Activated naive CD4-positive, alpha-beta T cell treated with anti-CD3 and anti-CD28 coated beads, Interleukin-2, amount 50 U/mL, for 16 hours (primary cell): ENCODE data around the gene FGF14.

Source experiments
- DNase-seq: peaks from one replicate; pipeline ENCODE4 v3.0.0-alpha.2; 2020

Gene FGF14

DNA sequence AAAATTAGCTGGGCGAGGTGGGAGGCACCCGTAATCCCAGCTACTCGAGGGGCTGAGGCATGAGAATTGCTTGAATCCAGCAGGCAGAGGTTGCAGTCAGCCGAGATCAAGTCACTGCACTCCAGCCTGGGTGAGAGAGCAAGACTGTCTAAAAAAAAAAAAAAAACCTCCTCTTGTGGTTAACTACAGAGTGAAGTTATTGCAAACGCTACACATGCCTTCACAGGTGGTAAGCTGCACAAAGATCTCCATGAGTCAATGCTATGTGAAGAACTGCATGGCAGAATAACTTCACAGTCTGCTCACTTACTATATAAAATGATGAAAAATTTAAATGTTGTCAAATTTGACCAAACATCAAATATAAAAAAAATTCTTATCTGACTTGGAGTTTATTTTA is 436.8 kb downstream of the FGF14 start:
- DNase-seq, result no peak

DNA sequence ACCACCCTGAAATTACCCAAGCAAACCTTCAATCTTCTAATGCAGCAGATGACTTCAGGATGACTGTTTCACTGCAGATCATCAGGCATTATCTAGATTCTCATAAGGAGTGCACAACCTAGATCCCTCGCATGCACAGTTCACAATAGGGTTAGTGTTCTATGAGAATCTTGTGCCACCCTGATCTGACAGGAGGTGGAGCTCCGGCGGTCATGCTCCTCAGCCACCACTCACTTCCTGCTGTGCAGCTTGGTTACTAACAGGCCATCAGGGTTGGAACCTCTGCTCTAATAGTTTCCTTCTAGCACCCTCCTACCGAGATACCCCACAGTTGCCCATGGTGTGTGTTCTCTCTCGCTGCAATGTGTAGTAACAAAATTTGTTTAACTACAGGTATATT is 442.8 kb downstream of the FGF14 start:
- no peak for DNase-seq

DNA sequence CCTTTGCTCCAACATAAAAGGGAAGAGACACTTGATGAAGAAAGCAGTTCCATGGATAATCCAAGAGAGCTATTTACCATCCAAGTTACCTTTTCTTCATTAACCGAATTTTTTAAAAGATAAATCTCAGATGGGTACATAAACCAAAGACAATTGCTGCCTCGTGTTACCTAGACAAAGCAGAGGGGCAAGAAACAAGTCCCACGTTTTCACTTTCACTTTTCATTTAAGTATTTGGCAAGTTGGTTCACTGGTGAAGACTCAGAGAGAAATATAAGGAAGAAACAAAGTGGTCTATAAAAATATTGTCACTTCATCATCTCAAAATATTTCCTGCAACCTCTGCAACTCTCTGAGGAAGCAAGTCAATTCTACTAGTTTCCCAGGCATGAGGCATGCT is 446.1 kb downstream of the FGF14 start:
- no peak for DNase-seq

DNA sequence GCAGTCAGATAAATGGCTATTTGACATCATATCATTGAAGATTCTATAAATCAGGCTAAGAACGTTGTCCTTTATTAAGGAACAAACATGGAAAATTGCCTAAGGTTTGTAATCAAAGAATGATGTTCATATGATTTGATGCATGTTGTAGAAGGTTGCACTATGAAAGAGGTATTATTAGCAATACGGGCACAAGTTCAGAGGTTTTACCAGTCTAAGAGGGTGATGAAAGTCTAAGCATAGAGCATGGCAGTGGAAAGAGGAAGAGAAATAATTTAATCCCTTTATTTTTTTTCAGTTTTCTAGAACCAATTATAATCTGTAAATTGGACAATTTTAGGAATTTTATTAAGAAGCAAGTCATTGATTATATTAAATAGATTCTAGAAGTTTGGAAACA is 450.7 kb downstream of the FGF14 start:
- DNase-seq, result no peak

DNA sequence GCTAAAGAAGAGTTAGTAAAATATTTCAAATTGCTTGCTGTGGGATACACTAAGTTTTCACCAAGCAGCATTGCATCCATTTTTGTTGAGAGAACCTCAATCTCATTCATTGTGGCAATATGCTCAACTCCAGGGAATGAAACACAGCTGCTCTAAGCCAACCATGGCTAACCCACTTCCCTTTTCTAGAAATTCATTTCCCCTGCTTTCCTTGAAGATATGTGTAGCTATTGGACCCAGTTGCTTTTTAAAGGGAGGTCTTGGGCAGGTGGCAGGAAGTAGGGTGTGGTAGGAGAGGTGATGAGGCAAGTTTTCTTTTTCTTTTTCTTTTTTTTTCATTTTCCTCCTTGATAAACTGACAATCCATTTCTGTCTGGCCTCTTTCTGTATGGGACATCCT is 452.2 kb downstream of the FGF14 start:
- DNase-seq, result no peak

DNA sequence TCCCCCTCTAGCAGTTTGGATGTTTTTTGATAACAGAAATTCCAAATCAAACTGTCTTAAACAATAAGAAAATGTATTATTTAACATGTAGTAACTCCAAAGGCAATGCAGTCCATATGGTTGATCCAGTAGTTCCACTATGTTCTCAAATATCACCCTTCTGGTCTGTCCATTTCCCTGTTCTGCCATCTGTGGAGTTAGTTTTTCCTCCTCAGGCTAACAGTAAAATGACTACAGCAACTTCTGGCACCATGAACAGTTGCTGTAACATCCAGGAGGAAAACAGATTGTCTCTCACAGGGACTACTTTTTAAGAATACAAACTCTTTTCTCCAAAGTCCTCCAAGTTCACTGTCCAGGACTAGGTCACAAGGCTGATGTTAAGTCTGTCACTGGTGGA is 455.4 kb downstream of the FGF14 start:
- DNase-seq, result no peak

DNA sequence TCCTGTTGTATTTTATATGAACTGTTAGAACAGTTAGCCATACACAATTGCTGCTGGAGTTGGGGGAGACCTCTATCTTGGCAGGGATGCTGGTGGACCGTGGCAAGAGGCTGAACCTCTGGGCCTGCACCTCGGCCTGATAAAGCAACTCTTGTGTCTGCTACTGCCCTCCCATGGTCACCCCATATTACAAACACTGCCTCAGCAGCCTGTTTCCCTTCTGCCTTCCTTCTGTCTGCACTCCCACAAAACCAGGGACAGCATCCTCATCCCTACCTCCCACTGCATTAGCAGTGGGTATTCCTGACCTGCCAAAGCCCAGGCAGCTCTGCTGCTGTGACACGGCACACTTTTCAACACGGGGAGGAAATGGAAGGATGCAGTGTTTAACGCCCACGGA is 456.4 kb downstream of the FGF14 start:
- no peak for DNase-seq

DNA sequence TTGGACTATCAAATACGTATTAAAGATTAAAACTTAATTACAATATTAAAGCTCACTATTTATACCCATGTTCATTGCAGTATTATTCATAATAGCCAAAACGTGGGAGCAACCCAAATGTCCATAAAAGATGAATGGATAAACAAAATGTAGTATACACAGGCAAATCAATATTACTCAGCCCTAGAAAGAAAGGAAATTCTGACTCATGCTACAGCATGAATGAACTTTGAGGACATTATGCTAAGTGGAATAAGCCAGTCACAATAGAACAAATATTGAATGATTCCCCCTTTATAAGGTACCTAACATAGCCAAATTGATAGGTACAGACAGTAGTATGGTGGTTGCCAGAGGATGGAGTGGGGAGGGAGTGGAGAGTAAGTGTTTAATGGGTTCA is 457.3 kb downstream of the FGF14 start:
- DNase-seq, result no peak

DNA sequence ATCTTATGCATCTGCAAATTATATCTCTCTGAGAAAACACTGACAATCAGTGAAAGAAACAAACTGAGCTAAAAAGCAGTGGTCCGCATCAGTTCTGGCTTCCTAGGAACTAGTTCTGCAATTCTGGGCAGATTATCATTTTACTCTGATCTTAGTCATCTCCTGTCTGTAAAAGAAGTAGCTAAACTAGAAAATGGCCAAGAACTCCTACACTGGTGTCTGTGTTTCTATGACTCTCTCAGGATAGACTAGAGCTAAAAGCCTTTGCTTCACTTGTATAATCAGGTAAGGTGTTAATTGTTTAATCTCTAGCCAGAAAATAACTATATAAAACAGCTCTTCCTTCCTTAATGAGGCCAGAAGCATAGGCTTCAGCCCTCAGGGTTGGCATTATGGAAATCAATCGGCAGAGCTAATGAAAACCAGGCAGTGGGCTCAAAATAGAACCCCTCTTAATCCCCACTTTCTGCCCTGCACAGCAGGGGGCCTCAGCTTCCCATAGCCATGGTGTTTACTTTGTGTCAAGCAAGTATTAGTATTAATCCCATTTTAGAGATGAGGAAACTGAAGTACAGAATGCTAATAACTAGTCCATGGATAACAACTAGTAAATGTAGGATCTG is 459.2 kb downstream of the FGF14 start:
- no peak for DNase-seq

DNA sequence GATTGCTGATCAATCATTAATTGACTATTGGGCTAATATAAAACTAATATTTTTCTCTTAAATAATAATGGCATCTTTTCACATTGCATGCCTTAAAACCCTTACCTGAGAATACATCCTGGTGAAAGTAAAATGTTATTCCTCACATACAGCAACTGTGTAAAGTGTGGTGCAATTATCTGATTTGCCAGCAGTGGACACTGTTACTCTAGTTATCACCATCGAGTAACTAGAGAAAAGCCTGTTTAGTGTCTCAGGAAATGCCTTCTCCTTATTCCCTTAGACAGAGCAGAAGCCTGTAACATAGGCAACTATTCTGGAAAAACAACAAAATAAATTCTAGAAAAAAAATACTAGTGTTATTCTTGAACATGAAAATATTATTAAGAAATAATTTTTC is 459.8 kb downstream of the FGF14 start:
- no peak for DNase-seq

DNA sequence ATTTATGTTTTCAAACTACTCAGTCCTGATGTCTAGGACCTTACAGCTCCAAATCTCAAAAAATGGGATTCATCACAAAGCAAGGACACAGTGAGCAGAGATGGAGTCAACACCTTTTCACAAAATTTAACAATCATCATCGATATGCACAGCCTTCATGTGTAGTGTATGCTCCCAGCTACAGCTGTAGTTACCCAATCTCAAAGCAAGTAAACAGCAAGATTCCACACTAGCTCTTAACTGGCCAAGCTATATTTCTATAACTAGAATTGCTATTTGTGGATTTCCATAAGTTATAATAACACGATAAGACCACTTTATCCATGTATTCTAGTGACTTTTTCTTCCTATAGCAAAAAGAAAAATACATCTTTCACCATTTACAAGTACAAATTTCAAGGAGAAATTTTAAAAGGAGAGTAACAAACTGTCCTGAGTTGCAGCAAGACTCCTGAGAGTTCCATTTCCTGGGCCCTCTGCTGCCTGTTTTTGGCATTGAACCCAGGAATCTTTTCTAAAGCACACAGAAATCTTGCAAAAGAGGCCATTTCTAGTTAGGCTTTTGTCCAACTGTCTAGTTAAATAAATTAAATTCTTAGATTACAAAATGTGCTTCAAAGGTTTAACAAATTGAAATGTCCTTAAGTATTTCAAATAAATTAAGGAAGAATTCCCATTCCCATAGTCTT is 460.6 kb downstream of the FGF14 start:
- DNase-seq, result no peak

DNA sequence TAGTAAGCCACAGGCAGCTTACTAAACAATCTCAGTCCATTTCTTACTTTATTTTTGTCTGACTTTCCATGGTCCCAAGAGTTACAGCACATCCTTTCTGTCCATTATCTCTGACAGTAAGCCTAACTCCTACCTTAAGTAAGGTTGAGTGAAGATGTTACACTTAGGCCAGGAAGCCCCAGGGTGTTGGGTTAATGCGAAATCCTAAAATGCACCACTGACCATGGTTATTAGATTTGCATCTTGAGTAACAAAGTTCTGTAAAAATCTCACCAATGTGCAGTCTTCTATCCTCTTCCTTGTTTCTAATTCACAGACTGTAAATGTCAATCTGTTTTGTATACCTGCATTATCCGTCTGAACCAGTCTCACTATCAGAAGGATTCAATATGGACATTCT is 462.5 kb downstream of the FGF14 start:
- DNase-seq, result no peak

DNA sequence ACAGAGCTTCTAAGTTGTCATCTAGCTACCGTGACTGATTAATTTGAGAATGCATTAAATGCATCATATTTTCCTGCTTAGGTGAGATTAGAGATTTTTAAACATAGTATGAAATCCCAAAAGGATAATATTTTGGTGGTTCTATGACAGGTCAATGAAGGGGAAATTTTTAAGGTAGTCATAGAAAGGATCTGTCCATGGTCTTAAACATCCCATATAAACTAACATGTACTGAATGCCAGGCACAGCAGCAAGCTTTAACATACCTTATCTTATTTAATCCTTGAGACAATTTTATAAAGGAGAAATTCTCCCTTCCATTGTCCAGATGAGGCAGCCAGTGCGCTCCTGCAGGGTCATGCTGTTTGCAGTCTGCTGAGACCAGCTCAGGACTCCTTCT is 466.0 kb downstream of the FGF14 start:
- no peak for DNase-seq

DNA sequence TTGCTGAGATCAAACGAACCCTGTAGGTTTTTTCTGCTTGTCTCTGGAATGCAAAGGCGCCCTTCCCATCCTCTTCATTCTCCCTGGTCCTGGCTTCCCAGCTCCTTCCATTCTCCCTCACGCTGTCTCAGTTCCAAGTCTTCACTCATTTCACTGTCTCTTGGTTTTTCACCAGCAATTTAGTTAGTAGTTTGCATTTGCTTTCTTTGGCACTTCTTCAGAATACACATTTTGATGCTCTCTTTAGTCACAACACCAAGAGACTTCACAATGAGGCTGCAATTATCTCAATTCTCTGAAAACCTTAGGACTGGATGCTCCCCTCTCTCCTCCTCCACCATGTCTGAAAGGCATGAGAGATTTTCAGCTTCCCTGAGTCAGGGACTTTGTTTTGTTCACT is 470.7 kb downstream of the FGF14 start:
- DNase-seq, result no peak

DNA sequence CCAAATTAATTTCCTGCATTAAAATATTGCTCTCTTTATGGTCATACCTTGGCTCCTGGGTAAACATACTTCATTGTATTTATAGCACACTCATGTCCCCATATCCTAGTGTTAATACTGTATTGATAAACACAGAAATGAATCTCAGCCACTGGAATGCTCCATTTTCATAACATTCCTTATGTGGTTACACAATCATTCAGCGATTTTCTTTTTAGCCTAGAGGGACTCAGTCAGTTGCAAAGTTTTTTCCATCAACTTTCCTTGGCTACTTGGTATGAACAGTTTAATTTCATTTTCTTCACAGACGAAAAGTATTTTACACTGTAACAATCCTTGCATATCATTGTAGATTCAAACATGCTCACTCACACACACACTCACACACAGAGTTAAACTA is 471.5 kb downstream of the FGF14 start:
- DNase-seq, result no peak

DNA sequence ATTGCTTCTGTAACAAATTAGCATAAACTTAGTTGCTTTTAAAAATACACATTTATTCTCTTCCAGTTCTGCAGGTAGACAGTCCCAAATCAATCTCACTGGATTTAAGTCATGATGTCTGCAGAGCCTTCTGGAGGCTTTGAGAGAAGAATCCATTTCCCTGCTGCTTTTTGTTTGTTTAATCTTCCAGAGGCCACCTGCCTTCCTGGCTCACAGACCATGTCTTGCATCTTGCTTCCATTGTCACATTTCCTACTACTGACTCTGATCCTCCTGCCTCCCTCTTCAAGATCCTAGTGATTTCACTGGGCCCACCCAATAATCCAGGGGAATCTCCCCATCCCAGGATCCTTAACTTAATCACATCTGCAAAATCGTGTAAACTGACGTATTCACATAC is 476.1 kb downstream of the FGF14 start:
- DNase-seq, result no peak

DNA sequence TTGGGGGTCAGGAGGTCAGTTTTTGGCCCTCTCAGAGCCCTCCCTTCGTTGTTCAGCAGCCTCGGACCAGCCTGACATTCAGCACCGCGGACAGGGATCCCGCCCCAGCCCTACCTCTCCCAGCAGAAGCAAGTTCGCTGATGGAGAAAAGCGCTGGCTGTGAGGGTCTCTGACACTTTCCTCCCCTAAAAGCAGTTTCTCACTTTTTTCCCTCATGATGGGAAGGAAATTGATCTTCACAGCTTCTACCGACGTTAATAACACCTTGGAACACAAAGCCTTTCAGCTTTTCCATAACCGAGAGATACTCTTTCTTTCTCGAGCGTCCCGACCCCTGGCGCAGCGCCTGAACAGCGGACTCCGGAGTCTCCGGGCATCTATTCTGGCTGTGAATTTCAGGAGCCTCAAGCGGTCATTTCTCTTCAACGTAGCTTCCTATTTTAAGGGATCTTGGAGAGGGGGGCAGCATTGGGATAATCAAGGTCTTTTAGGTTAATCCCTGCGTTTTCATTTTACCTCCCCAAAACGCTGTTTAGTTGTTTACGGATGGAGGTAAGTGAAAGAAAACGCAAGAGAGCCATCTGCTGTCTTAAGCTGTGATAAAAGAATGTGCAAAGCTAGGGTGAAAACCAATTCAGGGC is 482.2 kb downstream of the FGF14 start:
- DNase-seq, result no peak

DNA sequence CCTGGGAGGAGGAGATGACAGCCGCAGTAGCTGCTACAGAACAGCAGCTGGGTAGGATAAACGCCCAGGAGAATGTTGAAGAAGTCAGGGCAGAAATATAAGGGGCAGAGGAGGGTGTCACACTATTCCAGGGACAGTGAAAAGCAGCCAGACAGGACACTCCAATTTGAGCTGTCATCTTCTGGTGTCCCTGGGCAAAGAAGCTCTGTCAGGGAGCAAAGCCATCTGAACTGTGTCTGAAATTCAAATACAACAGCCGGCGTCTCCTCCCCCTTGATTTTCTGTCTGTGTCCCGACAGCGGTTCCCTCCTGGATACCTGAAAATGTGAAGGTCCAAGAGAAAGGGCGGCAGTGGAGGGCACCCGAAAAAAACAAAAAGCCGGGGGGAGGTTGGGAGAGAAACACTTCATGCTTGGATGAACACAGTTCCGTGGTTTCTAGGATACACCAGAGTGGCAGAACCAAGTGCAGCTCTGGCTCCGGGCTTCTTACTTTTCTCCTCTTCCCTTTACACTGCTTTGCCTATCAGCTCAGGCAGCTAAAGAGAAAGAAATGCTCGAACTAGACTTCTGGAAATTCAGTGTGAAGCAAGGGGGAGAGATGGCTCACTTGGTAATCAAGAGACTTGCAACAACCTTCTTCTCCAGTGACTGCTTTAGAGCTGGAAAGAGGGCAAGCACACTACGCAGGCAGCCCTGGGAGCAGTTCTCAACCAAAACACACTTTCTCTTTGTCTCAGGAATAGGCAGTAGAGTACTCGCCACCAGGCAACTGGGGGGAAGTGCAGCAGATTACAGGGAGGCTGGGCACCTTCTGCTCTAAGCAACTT is 483.8 kb downstream of the FGF14 start:
- DNase-seq, result no peak

DNA sequence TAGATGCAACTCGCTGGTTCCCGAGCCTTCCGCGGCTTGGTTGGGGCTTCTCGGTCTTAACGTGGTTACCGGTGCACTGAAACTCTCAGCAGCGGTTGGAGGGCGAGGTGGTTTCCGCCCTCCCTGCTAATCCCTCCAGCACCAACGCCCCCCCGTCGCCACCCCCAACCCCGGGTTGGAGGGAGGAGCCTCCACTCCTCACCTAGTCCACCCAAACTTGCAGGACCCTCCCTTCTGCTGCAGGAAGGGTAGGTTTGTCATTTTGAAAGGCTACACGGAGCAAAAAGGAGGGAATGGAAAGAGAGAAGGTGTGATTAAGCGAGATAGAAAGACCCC is 484.4 kb downstream of the FGF14 start:
- DNase-seq, result no peak

DNA sequence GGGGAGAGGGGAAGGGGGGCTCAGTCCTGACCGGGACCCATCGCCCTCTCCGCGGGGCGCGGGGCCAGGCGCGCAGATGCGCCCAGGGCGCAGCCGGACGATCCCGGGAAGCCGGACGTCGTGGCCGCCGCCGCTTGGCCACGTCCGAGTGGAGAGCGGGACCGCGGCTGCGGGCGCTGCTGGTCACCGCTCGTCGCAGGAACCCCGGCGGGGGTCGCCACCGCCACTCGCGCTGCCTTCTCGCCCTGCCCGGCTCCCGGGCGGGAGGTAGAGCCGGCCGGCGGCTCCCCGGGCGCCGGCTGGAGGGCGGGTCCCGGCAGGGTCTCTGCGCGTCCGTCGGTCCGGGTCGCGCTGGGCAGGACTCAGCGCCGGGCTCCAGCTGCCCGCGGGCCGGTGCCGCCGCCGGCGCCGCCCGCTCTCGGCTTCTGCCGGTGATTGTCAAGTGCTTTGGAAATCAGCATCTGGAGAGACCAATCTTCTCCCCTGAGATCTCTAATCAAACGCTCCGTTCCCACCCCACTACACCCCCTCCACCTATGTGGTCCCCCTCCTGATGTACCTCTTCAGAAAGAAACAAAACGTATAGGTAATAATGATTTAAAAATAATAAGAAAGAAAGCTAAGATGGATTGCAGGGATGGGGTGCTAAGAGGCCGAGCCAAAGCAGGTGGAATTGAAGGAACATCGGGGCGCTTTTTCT is 484.9 kb downstream of the FGF14 start:
- DNase-seq, result no peak

DNA sequence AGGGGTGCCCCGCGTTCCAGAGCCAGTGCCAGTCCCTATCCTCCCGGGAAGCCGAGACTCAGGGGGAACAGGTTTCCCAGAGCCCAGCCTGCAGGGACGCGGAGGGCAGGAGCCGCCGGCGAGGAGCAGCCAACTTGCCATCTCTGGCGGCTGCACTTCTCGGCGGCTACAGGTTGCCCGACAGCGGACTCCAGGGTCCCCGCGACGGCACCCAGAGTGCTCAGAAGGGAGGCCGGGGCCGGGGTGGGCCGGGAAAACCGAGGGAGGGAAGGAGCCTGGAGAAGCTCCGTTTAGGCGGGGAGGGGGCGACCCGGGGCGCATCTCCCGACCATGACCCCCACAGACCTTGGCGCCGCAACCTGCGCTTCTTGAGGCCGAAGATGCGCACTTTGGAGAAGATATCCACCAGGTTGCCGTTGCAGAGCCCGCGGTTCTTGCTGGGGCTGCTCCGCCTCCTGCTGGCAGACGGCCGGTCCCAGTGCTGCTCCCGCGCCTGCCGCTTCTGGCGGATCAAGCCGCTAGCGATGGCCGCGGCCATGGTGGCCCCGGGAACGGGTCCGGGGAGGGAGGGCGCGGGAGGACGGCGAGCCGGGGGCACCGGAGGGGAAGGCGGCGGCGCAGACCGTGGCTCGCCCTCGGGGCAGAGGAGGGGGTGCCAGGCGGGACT is 485.6 kb downstream of the FGF14 start:
- no peak for DNase-seq

DNA sequence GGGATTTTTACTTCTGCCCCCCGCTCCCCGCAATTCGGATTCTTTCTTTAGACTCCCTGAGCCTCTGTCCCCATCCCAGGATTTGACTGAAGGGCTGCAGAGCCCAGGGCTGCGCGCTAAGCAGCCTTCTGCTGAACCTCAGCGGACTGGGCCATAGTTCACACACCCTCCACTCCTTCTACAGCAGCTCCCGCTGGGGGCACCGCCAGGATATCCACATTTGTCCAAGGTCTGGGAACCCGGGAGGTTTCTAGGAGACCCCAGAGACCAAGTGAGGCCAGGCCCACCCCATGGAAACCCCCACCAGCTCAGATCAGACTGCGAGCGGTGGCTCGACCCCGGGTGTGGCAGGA is 486.1 kb downstream of the FGF14 start:
- DNase-seq, result no peak

DNA sequence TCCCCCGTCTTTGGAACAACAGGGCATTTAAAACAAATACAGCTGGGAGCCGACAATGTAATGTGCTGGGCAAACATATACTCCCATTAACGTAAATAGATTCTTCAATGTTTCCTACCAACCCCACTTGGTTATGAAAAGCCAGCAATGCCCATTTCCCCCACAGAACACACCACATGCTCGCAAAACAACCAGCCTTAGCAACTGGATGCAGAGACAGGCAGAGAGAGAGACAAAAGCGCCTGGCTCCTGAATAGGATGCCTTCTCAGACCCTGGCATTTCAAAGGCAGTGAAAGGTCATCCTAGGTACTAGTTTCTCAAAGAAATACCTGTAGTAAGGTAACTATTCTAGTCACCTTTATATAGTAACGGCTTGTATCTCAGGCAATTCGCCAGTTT is 486.5 kb downstream of the FGF14 start:
- DNase-seq, result no peak
